Measurements from ENCODE around the gene LRRC3C. TPM values are rescaled to one million over a fixed set of nuclear protein-coding genes. Genes with fewer than 3 reads are reported as not detected.

The LRRC3C gene
- total and polyA plus RNA-seq, 12 donors: not detected

GRCh38 chr17:39924691-39925055, 2.9 kb upstream of the LRRC3C start:
- intact Hi-C loops (cut with DNase I): loop anchor here in 2 of 10 donors (5.0 kb wide), 2 partner anchors 33 to 38 kb away; partner anchors contain the start of gene GSDMA (in 1 of the 2)
- Histone ChIP-seq H3K27ac (peak overlapping the region in 4 of 10 donors; percentile 4 to 85 (median 15)), H3K36me3 (peaks cover 0 to 45% (median 26%) of the 10 kb centered on the region in 9 donors), H3K4me3 (no peak overlapping the region), H3K4me1 (peaks cover 6 to 75% (median 51%) of the 10 kb centered on the region in 9 donors), H3K27me3 (no peaks in the 10 kb centered on the region), H3K9me3 (no peaks in the 10 kb centered on the region)
- ATAC-seq (no peak), DNase-seq (no peak)
- WGBS, 2 donors: 59 to 63% methylated on average over 3 of the region's 3 CpGs
- TF ChIP-seq CTCF (IDR thresholded peaks at IDR 0.05): no peak

- Histone ChIP-seq H3K4me3 (peak overlapping the region in 5 of 10 donors; percentile 66 to 85 (median 72)), H3K27ac (peak overlapping the region in 5 of 10 donors; percentile 85 to 98 (median 96)), H3K36me3 (peaks cover 0 to 38% (median 22%) of the 10 kb centered on the region in 9 donors), H3K27me3 (no peaks in the 10 kb centered on the region), H3K4me1 (peaks cover 6 to 82% (median 58%) of the 10 kb centered on the region in 9 donors), H3K9me3 (no peaks in the 10 kb centered on the region)
- no peak for ATAC-seq
- intact Hi-C loops (cut with DNase I): loop anchor here in 3 of 10 donors (2.0 kb wide), 2 partner anchors 27 to 55 kb away; partner anchors contain the start of gene PSMD3 (in 2 of the 3)
- 79 to 81% methylated on average over 11 of the region's 11 CpGs for WGBS, 2 donors
- DNase-seq: no peak
- no peak for TF ChIP-seq CTCF (IDR thresholded peaks at IDR 0.05)
Observed at GRCh38 chr17:39925282-39926134, 2.0 kb upstream of the LRRC3C start.

GRCh38 chr17:39926135-39926587, 1.4 kb upstream of the LRRC3C start:
- intact Hi-C loops (cut with DNase I): loop anchor here in 3 of 10 donors (2.0 kb wide), 2 partner anchors 27 to 55 kb away; partner anchors contain the start of gene PSMD3 (in 2 of the 3)

More at GRCh38 chr17:39926135-39926587, 1.4 kb upstream of the LRRC3C start:
- ATAC-seq (no peak), DNase-seq (no peak)
- H3K4me1 ChIP-seq: peaks cover 6 to 81% (median 58%) of the 10 kb centered on the region in 9 donors
- H3K27ac ChIP-seq: peak overlapping the region in 6 of 10 donors; percentile 85 to 98 (median 96)
- no peak for TF ChIP-seq CTCF (IDR thresholded peaks at IDR 0.05)
- H3K36me3 ChIP-seq: peaks cover 0 to 31% (median 20%) of the 10 kb centered on the region in 9 donors
- 51 to 56% methylated on average over 4 of the region's 4 CpGs for WGBS, 2 donors
- H3K4me3 ChIP-seq: peak overlapping the region in 9 of 10 donors; percentile 50 to 85 (median 72)
- H3K9me3 ChIP-seq: no peaks in the 10 kb centered on the region
- no peaks in the 10 kb centered on the region for H3K27me3 ChIP-seq
